OCI-LY7 (cell line): ENCODE measurements around the gene KIF6. TPM values are rescaled to one million over a fixed set of nuclear protein-coding genes. Genes with fewer than 3 reads are reported as not detected.

Experiments used
- BruUV-seq: library from RNA; stranded (reverse); fragments of 400-500 nt; replicated peaks from 2 replicates; lab custom pipeline; 2021; lab: Mats Ljungman, UMichigan
- CTCF ChIA-PET: fragments of 300-600 bp; sonication (Branson Sonifier 250); formaldehyde crosslinking; loops from one replicate; lab custom pipeline; 2022; ENCODE audit warnings: antibody characterized with exemption; ENCODE audit not compliant: unreplicated experiment; lab: Charles Lee
- POLR2A ChIA-PET: fragments of 300-600 bp; sonication (Branson Sonifier 250); formaldehyde crosslinking; loops from one replicate; lab custom pipeline; 2022; ENCODE audit warnings: antibody characterized with exemption; lab: Charles Lee
- DNase-seq: peaks from one replicate; pipeline ENCODE4 v3.0.0-alpha.2; 2015; ENCODE audit warnings: low spot score
- H2AFZ ChIP-seq: fragments of 200-600 bp; sonication (generic), shearing (Covaris generic); 2 replicates; pipeline ENCODE4 v1.6.1; 2014; ENCODE audit warnings: mild to moderate bottlenecking, antibody characterized with exemption, low read length, moderate library complexity
- H3K27ac ChIP-seq: fragments of 200-600 bp; sonication (generic); 2 replicates; pipeline ENCODE4 v1.5.1; 2014; ENCODE audit warnings: mixed run types, low read depth, mild to moderate bottlenecking, moderate library complexity, low read length, inconsistent platforms; ENCODE audit not compliant: poor library complexity, severe bottlenecking
- H3K36me3 ChIP-seq: fragments of 200-600 bp; sonication (generic); 2 replicates; pipeline ENCODE4 v1.6.1; 2014; ENCODE audit warnings: mild to moderate bottlenecking, antibody characterized with exemption, low read length, moderate library complexity, mixed read lengths; ENCODE audit not compliant: insufficient read depth
- H3K4me1 ChIP-seq: fragments of 200-600 bp; sonication (generic); 2 replicates; pipeline ENCODE4 v1.5.1; 2014; ENCODE audit warnings: mild to moderate bottlenecking, low read length; ENCODE audit not compliant: insufficient read depth, poor library complexity, severe bottlenecking
- H3K4me2 ChIP-seq: fragments of 200-600 bp; sonication (generic); 2 replicates; pipeline ENCODE4 v1.6.1; 2014; ENCODE audit warnings: mild to moderate bottlenecking, low read length
- H3K4me3 ChIP-seq: fragments of 200-600 bp; sonication (generic); 2 replicates; pipeline ENCODE4 v1.5.1; 2014; ENCODE audit warnings: mild to moderate bottlenecking, low read depth, low read length; ENCODE audit not compliant: poor library complexity, severe bottlenecking
- H3K79me2 ChIP-seq: fragments of 200-600 bp; sonication (generic); 2 replicates; pipeline ENCODE4 v1.6.1; 2016; ENCODE audit warnings: low read depth, mild to moderate bottlenecking, low read length, moderate library complexity, mixed read lengths; ENCODE audit not compliant: insufficient read depth
- H3K9me2 ChIP-seq: fragments of 200-600 bp; sonication (generic); 2 replicates; pipeline ENCODE4 v1.6.1; 2016; ENCODE audit warnings: mild to moderate bottlenecking, low read length, mixed read lengths; ENCODE audit not compliant: insufficient read depth
- H3K9me3 ChIP-seq: fragments of 200-600 bp; sonication (generic); 2 replicates; pipeline ENCODE4 v1.6.1; 2014; ENCODE audit warnings: mild to moderate bottlenecking, mixed run types, low read length, mixed read lengths
- H4K20me1 ChIP-seq: fragments of 200-600 bp; sonication (generic); 2 replicates; pipeline ENCODE4 v1.6.1; 2014; ENCODE audit warnings: mild to moderate bottlenecking, antibody characterized with exemption, low read length, moderate library complexity, mixed read lengths; ENCODE audit not compliant: insufficient read depth
- EZH2phosphoT487 ChIP-seq: fragments of 200-600 bp; sonication (generic); IDR thresholded peaks from 2 replicates; pipeline ENCODE4 v1.6.1; 2018; ENCODE audit warnings: low read depth, borderline replicate concordance, mild to moderate bottlenecking, mixed run types, antibody characterized with exemption, low read length, moderate library complexity, mixed read lengths
- intact Hi-C: fragments of 100-400 bp; cut with micrococcal nuclease; formaldehyde crosslinking; loops from one replicate; pipeline ENCODE4 v1.10.0; 2022; ENCODE audit not compliant: unreplicated experiment
- total RNA-seq, 2 experiments: library from RNA; depleted of rRNA in 1 of 2; stranded (reverse); fragments of >200 nt in 1 of 2; shearing (Covaris generic) in 1 of 2; gene quantifications; 2 replicates each; pipeline ENCODE4 v1.2.3, GENCODE V29; 2014 to 2022
- TF ChIP-seq, protein P1 (sequence below): fragments of 200-600 bp; sonication (generic); conservative IDR thresholded peaks from 2 replicates; pipeline ENCODE4 v1.5.1; 2014; ENCODE audit warnings: mild to moderate bottlenecking, antibody characterized with exemption, low read length, moderate library complexity, mixed read lengths

The KIF6 gene
- total RNA-seq, 2 experiments from 2014 or later, result not detected

DNA sequence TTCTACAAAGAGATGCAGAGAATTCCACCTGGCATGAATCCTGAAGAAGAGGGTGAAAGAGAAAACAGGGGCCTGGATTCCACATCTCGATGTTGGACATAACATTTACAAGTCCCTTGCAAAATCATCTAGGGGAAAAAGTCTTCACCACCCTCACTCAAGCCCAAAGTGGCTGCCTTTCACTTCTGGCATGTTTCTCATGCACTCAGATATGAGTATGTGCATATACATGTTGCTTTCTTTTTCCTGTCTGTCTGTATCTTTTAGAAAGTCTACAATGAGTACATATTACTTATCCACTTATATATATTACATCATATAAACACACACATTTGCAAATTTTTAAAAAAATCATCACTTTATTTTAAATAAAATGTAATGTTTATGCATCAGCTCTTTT is 159.3 kb downstream of the KIF6 start:
- no peak overlapping the region for H3K4me2 ChIP-seq
- CTCF ChIA-PET, result no interaction called here
- POLR2A ChIA-PET, result no interaction called here
- intact Hi-C loops, result no loop called here
- DNase-seq, result no peak
- no peaks in the 10 kb centered on the region for H3K79me2 ChIP-seq
- no TSS peak for BruUV-seq
- no peak overlapping the region for H3K4me3 ChIP-seq
- H3K9me3 ChIP-seq, result no peaks in the 10 kb centered on the region
- no peaks in the 10 kb centered on the region for H3K4me1 ChIP-seq
- no peaks in the 10 kb centered on the region for H3K36me3 ChIP-seq
- no peaks in the 10 kb centered on the region for H3K9me2 ChIP-seq
- no peak for TF ChIP-seq EZH2phosphoT487
- TF ChIP-seq, protein P1, sequence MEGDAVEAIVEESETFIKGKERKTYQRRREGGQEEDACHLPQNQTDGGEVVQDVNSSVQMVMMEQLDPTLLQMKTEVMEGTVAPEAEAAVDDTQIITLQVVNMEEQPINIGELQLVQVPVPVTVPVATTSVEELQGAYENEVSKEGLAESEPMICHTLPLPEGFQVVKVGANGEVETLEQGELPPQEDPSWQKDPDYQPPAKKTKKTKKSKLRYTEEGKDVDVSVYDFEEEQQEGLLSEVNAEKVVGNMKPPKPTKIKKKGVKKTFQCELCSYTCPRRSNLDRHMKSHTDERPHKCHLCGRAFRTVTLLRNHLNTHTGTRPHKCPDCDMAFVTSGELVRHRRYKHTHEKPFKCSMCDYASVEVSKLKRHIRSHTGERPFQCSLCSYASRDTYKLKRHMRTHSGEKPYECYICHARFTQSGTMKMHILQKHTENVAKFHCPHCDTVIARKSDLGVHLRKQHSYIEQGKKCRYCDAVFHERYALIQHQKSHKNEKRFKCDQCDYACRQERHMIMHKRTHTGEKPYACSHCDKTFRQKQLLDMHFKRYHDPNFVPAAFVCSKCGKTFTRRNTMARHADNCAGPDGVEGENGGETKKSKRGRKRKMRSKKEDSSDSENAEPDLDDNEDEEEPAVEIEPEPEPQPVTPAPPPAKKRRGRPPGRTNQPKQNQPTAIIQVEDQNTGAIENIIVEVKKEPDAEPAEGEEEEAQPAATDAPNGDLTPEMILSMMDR, result no peak
- no peak overlapping the region for H3K27ac ChIP-seq
- no peaks in the 10 kb centered on the region for H4K20me1 ChIP-seq
- no peak overlapping the region for H2AFZ ChIP-seq

DNA sequence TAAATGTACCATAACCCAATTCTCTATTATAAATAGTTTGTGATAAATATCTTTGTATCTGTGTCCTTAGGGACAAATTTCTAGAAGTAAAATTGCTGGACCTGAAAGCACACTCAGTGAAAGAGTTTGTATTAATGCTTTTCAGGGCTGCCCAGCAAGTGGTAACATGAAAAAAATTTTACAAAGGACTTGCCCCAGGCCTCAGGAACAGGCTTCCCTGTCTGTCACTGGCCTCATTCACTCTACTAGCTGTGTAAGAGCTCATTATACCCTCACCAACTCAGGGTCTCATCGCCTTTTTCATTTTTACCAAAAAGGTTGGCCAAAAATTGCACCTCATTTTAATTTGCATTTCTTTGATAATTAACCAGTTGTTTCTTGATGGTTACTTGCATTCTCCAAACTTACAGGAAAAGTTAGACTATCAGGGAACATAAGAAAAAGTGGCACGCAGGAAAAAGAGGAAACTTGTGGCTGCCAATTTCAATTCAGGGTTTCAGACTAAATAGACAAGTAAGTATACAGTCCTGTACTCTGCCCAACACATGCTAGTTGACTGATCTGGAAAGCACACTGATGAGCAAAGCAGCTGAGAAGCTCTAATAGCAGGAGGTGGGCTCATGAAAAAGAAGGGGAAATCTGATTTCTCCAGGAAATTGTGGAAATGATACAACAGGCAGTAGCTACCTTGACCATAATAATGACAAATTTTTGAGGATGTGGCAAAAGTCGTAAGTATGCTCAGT is 161.5 kb downstream of the KIF6 start:
- ChIA-PET CTCF (no interaction called here), POLR2A (no interaction called here)
- no peak for DNase-seq
- Histone ChIP-seq H3K27ac (no peak overlapping the region), H3K9me3 (no peaks in the 10 kb centered on the region), H3K79me2 (no peaks in the 10 kb centered on the region), H3K36me3 (no peaks in the 10 kb centered on the region), H4K20me1 (no peaks in the 10 kb centered on the region), H3K4me2 (no peak overlapping the region), H3K4me3 (no peak overlapping the region), H2AFZ (no peak overlapping the region), H3K4me1 (no peaks in the 10 kb centered on the region), H3K9me2 (no peaks in the 10 kb centered on the region)
- no peak for TF ChIP-seq EZH2phosphoT487
- TF ChIP-seq, protein P1, result no peak
- intact Hi-C loops, result no loop called here
- no TSS peak for BruUV-seq

DNA sequence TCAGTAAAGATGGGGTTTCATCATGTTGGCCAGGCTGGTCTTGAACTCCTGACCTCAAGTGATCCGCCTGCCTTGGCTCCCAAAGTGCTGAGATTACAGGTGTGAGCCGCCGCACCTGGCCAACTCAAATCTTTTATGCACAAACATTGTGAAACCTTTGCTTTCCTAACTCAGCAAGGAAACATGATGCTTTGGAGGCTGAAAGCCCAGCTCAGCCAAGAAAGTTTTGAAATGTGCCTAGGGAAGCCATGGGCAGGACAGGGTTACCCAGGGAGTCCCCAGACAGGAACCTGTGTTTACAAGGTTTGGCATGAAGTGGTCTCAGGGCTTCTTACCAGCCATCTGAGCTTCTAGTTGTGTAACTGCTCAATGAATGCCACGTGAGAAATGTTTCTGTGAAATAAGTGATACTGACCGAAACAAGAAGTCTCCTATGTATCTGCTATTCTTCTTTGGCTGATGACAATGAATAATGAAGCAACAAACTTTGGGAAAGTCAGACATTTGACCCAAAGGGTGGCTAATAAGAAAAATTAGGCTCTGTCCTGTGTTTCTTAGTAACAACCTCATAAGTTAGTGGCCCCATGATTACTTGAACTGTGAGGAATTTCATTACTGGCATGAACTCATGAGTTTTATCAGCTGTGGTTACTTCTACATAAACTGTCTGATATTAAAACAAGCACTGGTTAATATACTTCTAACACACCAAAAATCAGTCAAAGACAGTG is 163.5 kb downstream of the KIF6 start:
- POLR2A ChIA-PET, result no interaction called here
- no peaks in the 10 kb centered on the region for H4K20me1 ChIP-seq
- H3K27ac ChIP-seq, result no peak overlapping the region
- H3K4me3 ChIP-seq, result no peak overlapping the region
- H3K4me2 ChIP-seq, result no peak overlapping the region
- TF ChIP-seq, protein P1, result no peak
- TF ChIP-seq EZH2phosphoT487, result no peak
- H3K79me2 ChIP-seq, result no peaks in the 10 kb centered on the region
- no peak overlapping the region for H2AFZ ChIP-seq
- no peaks in the 10 kb centered on the region for H3K4me1 ChIP-seq
- H3K36me3 ChIP-seq, result no peaks in the 10 kb centered on the region
- intact Hi-C loops, result no loop called here
- no peak for DNase-seq
- no TSS peak for BruUV-seq
- no peaks in the 10 kb centered on the region for H3K9me2 ChIP-seq
- CTCF ChIA-PET, result no interaction called here
- no peaks in the 10 kb centered on the region for H3K9me3 ChIP-seq
